Esophagus muscularis mucosa (tissue), 4 donors: ENCODE measurements around the gene TGFB1. TPM values are rescaled to one million over a fixed set of nuclear protein-coding genes. Genes with fewer than 3 reads are reported as not detected.
A peak's percentile ranks its signal among the peaks of the same experiment; 100 is the strongest.

Experiments used
- DNase-seq: peaks from one replicate; pipeline ENCODE4 v3.0.0-alpha.2; 2017; ENCODE audit errors: extremely low spot score
- H3K27ac ChIP-seq, 4 donors: fragments of 200-600 bp; sonication (generic); replicated peaks in 1 of 4; 1 replicate in 3 of 4; 2 replicates in 1 of 4; pipeline ENCODE4 v1.5.1; 2016 to 2019; ENCODE audit warnings: mild to moderate bottlenecking in 1 of 4
- H3K27me3 ChIP-seq, 4 donors: fragments of 200-600 bp; sonication (generic); one replicate each; pipeline versions ENCODE4 v1.5.1 to v1.6.0; 2016 to 2019
- H3K36me3 ChIP-seq, 4 donors: fragments of 200-600 bp; sonication (generic); one replicate each; pipeline ENCODE4 v1.5.1; 2016 to 2019
- H3K4me1 ChIP-seq, 4 donors: fragments of 200-600 bp; sonication (generic); one replicate each; pipeline ENCODE4 v1.5.1; 2016 to 2019
- H3K4me3 ChIP-seq, 4 donors: fragments of 200-600 bp; sonication (generic); 1 replicate in 2 of 4; 2 replicates in 2 of 4; pipeline ENCODE4 v1.5.1; 2016 to 2019; ENCODE audit warnings: mild to moderate bottlenecking in 4 of 4, moderate library complexity in 1 of 4
- H3K9me3 ChIP-seq, 4 donors: fragments of 200-600 bp; sonication (generic); 1 replicate in 3 of 4; 2 replicates in 1 of 4; pipeline ENCODE4 v1.5.1; 2016 to 2019
- CTCF ChIP-seq, 3 experiments: fragments of 200-600 bp in 2 of 3; fragments of 450-650 bp in 1 of 3; sonication (generic) in 2 of 3; IDR thresholded peaks; one replicate each; pipeline ENCODE4 v1.5.1; 2017 to 2019; ENCODE audit warnings: antibody characterized with exemption in 3 of 3, mild to moderate bottlenecking in 2 of 3, moderate library complexity in 1 of 3
- EP300 ChIP-seq: sonication (generic); formaldehyde crosslinking; IDR thresholded peaks from one replicate; pipeline ENCODE4 v1.6.1; 2017; ENCODE audit warnings: antibody characterized with exemption
- POLR2A ChIP-seq: fragments of 450-650 bp; IDR thresholded peaks from one replicate; pipeline ENCODE4 v1.6.1; 2017; ENCODE audit warnings: antibody characterized with exemption, moderate library complexity, mild to moderate bottlenecking, low read depth
- POLR2AphosphoS5 ChIP-seq, 2 donors: sonication (generic); formaldehyde crosslinking; IDR thresholded peaks; one replicate each; pipeline ENCODE4 v1.6.1; 2017; ENCODE audit warnings: antibody characterized with exemption in 2 of 2
- WGBS: methylation state at CpG from one replicate; pipeline ENCODE4 v1.1.5; 2018; 5-methylcytosine and 5-hydroxymethylcytosine counted together
- intact Hi-C: fragments of 100-400 bp; cut with DNase I; formaldehyde crosslinking; loops from one replicate; pipeline ENCODE4 v1.15.1; 2023
- total RNA-seq, 4 donors: library from RNA; depleted of rRNA; stranded (reverse); fragments of >200 nt; gene quantifications; one replicate each; pipeline versions ENCODE4 v1.1.0 to v1.2.1, GENCODE V29; 2016

The TGFB1 gene
- total RNA-seq, 4 donors from 2014 or later: 29.8 to 52.4 (median 31.8) TPM

GRCh38 chr19:41300555-41300954 is 53.2 kb downstream of the TGFB1 start:
- intact Hi-C loops: no loop called here
- WGBS: 82% methylated on average over 6 of the region's 6 CpGs
- H3K36me3 ChIP-seq: peaks cover 43 to 86% (median 74%) of the 10 kb centered on the region in 4 donors
- peaks cover 54 to 65% (median 61%) of the 10 kb centered on the region in 4 donors for H3K4me1 ChIP-seq
- H3K4me3 ChIP-seq: no peak overlapping the region
- DNase-seq: no peak
- TF ChIP-seq POLR2A: no peak
- no peak for TF ChIP-seq EP300
- TF ChIP-seq POLR2AphosphoS5 (IDR thresholded peaks at IDR 0.05): no peak
- no peak for TF ChIP-seq CTCF (IDR thresholded peaks at IDR 0.05)
- H3K27me3 ChIP-seq: no peaks in the 10 kb centered on the region
- H3K27ac ChIP-seq: peak overlapping the region; percentile 81 to 86 (median 84)
- no peaks in the 10 kb centered on the region for H3K9me3 ChIP-seq

GRCh38 chr19:41299755-41300089 is 54.0 kb downstream of the TGFB1 start:
- Histone ChIP-seq H3K9me3 (no peaks in the 10 kb centered on the region), H3K4me1 (peaks cover 54 to 67% (median 61%) of the 10 kb centered on the region in 4 donors), H3K4me3 (no peak overlapping the region), H3K27ac (peak overlapping the region; percentile 81 to 86 (median 84)), H3K36me3 (peaks cover 44 to 86% (median 74%) of the 10 kb centered on the region in 4 donors), H3K27me3 (no peaks in the 10 kb centered on the region)
- no peak for DNase-seq
- peak; percentile 43 to 50 for TF ChIP-seq POLR2AphosphoS5 (IDR thresholded peaks at IDR 0.05)
- no peak for TF ChIP-seq EP300
- intact Hi-C loops: no loop called here
- WGBS: 21% methylated on average over 4 of the region's 4 CpGs

- H3K4me1 ChIP-seq: peaks cover 53 to 67% (median 60%) of the 10 kb centered on the region in 4 donors
Observed at GRCh38 chr19:41299046-41299754, 54.5 kb downstream of the TGFB1 start.

GRCh38 chr19:41298348-41298964 is 55.3 kb downstream of the TGFB1 start:
- H3K4me1 ChIP-seq: peaks cover 53 to 67% (median 60%) of the 10 kb centered on the region in 4 donors
- no peak for DNase-seq
- intact Hi-C loops: no loop called here
- TF ChIP-seq EP300 (no peak), POLR2A (no peak), POLR2AphosphoS5 (IDR thresholded peaks at IDR 0.05) (peak; percentile 56 to 64), CTCF (IDR thresholded peaks at IDR 0.05) (no peak)
- no peaks in the 10 kb centered on the region for H3K27me3 ChIP-seq
- no peaks in the 10 kb centered on the region for H3K9me3 ChIP-seq
- H3K36me3 ChIP-seq: peaks cover 44 to 86% (median 74%) of the 10 kb centered on the region in 4 donors
- H3K27ac ChIP-seq: peak overlapping the region; percentile 81 to 86 (median 84)
- WGBS: 14% methylated on average over 4 of the region's 4 CpGs
- no peak overlapping the region for H3K4me3 ChIP-seq

More at GRCh38 chr19:41299046-41299754, 54.5 kb downstream of the TGFB1 start:
- DNase-seq: no peak
- 33% methylated on average over 10 of the region's 10 CpGs for WGBS
- intact Hi-C loops: no loop called here
- no peaks in the 10 kb centered on the region for H3K27me3 ChIP-seq
- H3K27ac ChIP-seq: peak overlapping the region; percentile 81 to 86 (median 84)
- H3K36me3 ChIP-seq: peaks cover 44 to 86% (median 74%) of the 10 kb centered on the region in 4 donors
- peak; percentile 22 for TF ChIP-seq EP300
- peak; percentile 4 to 56 for TF ChIP-seq POLR2AphosphoS5 (IDR thresholded peaks at IDR 0.05)
- TF ChIP-seq POLR2A: no peak
- H3K4me3 ChIP-seq: no peak overlapping the region
- H3K9me3 ChIP-seq: no peaks in the 10 kb centered on the region

- H3K9me3 ChIP-seq: no peaks in the 10 kb centered on the region
- H3K4me1 ChIP-seq: peaks cover 52 to 67% (median 59%) of the 10 kb centered on the region in 4 donors
- WGBS: 47% methylated on average over 7 of the region's 7 CpGs
- peaks cover 44 to 86% (median 74%) of the 10 kb centered on the region in 4 donors for H3K36me3 ChIP-seq
- no peak overlapping the region for H3K4me3 ChIP-seq
- no peak for DNase-seq
- peak in 1 of 3 experiments; percentile 11 for TF ChIP-seq CTCF (IDR thresholded peaks at IDR 0.05)
- TF ChIP-seq POLR2A: no peak
- TF ChIP-seq POLR2AphosphoS5 (IDR thresholded peaks at IDR 0.05): peak in 1 of 2 donors; percentile 34
- TF ChIP-seq EP300: no peak
- no peaks in the 10 kb centered on the region for H3K27me3 ChIP-seq
- H3K27ac ChIP-seq: peak overlapping the region; percentile 81 to 86 (median 84)
- intact Hi-C loops: no loop called here
Observed at GRCh38 chr19:41297628-41298347, 55.9 kb downstream of the TGFB1 start.
